Measurements from ENCODE around the gene TMEM63C.

GRCh38 chr14:77260631-77261030 is 79.0 kb downstream of the TMEM63C start:
- no peak for TF ChIP-seq CTCF (IDR thresholded peaks at IDR 0.05; ENCODE audit: insufficient read depth, low read length, poor library complexity, severe bottlenecking)
- TF ChIP-seq EZH2phosphoT487 (conservative IDR thresholded peaks at IDR 0.05; ENCODE audit: low read length) = no peak
